GM12878 (cell line): Measurements from ENCODE around the gene KPNA1. TPM values are rescaled to one million over a fixed set of nuclear protein-coding genes. Genes with fewer than 3 reads are reported as not detected.
"Not testable (repeated sequence)": the region's sequence is repeated elsewhere in the genome, so short reads cannot be mapped to it uniquely, and the experiment has no call there.

Experiments
- ATAC-seq: fragments of 200-7000 bp; cut with Tn5 transposase; 3 replicates; pipeline ENCODE4 v1.9.1; 2020; ENCODE audit warnings: mild to moderate bottlenecking, moderate library complexity
- BruUV-seq: library from RNA; stranded (reverse); fragments of 400-500 nt; replicated peaks from 2 replicates; lab custom pipeline; 2021; lab: Mats Ljungman, UMichigan
- CTCF ChIA-PET: fragments of 300-600 bp; sonication (Branson Sonifier 250); formaldehyde crosslinking; extraction: SDS; loops from one replicate; lab custom pipeline; 2021; ENCODE audit warnings: inconsistent platforms; lab: Yijun Ruan, JAX
- POLR2A ChIA-PET: fragments of 350-600 bp; formaldehyde crosslinking; extraction: SDS; loops from one replicate; lab custom pipeline; 2021; ENCODE audit warnings: inconsistent platforms; lab: Charles Lee
- RAD21 ChIA-PET: fragments of 300-600 bp; sonication (Branson Sonifier 250); formaldehyde crosslinking; loops from one replicate; lab custom pipeline; 2023; ENCODE audit warnings: antibody characterized with exemption; ENCODE audit not compliant: unreplicated experiment; lab: Charles Lee
- SMC1A ChIA-PET: fragments of 300-600 bp; sonication (Branson Sonifier 250); formaldehyde crosslinking; loops from one replicate; lab custom pipeline; 2023; ENCODE audit not compliant: unreplicated experiment, uncharacterized antibody; lab: Charles Lee
- DNase-seq: peaks from one replicate; pipeline ENCODE4 v3.0.0-alpha.2; 2011; ENCODE audit warnings: low read depth, low spot score
- FAIRE-seq: peaks from 3 replicates; lab custom pipeline; 2011; peaks lifted over from hg19 to GRCh38; lab: Jason Lieb, UNC
- H2AFZ ChIP-seq: 2 replicates; pipeline ENCODE4 v1.6.0; 2011; ENCODE audit warnings: low read depth, low read length, control low read depth; ENCODE audit not compliant: control insufficient read depth
- H3K27ac ChIP-seq: 2 replicates; pipeline ENCODE4 v1.5.1; 2011; ENCODE audit warnings: control low read depth; ENCODE audit not compliant: control insufficient read depth, insufficient read depth
- H3K27me3 ChIP-seq, 2 experiments: replicated peaks in 1 of 2; 2 replicates each; pipeline versions ENCODE4 v1.6.0 to v1.6.1; 2011; ENCODE audit warnings: low read length in 1 of 2; ENCODE audit not compliant: control insufficient read depth in 2 of 2, insufficient read depth in 2 of 2
- H3K36me3 ChIP-seq, 2 experiments: 2 replicates each; pipeline ENCODE4 v1.5.1; 2011; ENCODE audit warnings: low read length in 1 of 2; ENCODE audit not compliant: control insufficient read depth in 2 of 2, insufficient read depth in 2 of 2
- H3K4me1 ChIP-seq: 2 replicates; pipeline ENCODE4 v1.6.1; 2011; ENCODE audit warnings: mild to moderate bottlenecking, low read length, moderate library complexity, mixed read lengths; ENCODE audit not compliant: control insufficient read depth, insufficient read depth
- H3K4me2 ChIP-seq: 2 replicates; pipeline ENCODE4 v1.6.0; 2011; ENCODE audit warnings: control low read depth; ENCODE audit not compliant: control insufficient read depth, insufficient read depth
- H3K4me3 ChIP-seq: fragments of 200-600 bp; sonication (generic); 2 replicates; pipeline ENCODE4 v1.5.1; 2016
- H3K79me2 ChIP-seq: 2 replicates; pipeline ENCODE4 v1.6.0; 2011; ENCODE audit warnings: low read length; ENCODE audit not compliant: control insufficient read depth, insufficient read depth
- H3K9ac ChIP-seq: 2 replicates; pipeline ENCODE4 v1.8.0; 2011; ENCODE audit warnings: low read length, control low read depth, mixed read lengths; ENCODE audit not compliant: control insufficient read depth, insufficient read depth
- H3K9me3 ChIP-seq: replicated peaks from 3 replicates; pipeline ENCODE4 v1.5.1; 2011; ENCODE audit warnings: mild to moderate bottlenecking, low read length; ENCODE audit not compliant: control insufficient read depth, insufficient read depth
- H4K20me1 ChIP-seq: 2 replicates; pipeline ENCODE4 v1.6.0; 2011; ENCODE audit not compliant: control insufficient read depth, insufficient read depth
- WGBS: methylation state at CpG from one replicate; pipeline ENCODE4 v1.1.6; 2016; ENCODE audit warnings: low lambda C conversion rate; ENCODE audit not compliant: insufficient replicate concordance, insufficient coverage; ENCODE audit errors: missing lambda C conversion rate; 5-methylcytosine and 5-hydroxymethylcytosine counted together
- in situ Hi-C: fragments of 300-500 bp; cut with MboI; formaldehyde crosslinking; loops from 9 replicates; pipeline ENCODE4 v1.14.3; 2018; ENCODE audit warnings: mixed read lengths
- intact Hi-C: fragments of 100-400 bp; cut with micrococcal nuclease; formaldehyde crosslinking; loops from one replicate; pipeline ENCODE4 v1.14.2; 2022; ENCODE audit not compliant: unreplicated experiment
- polyA plus RNA-seq, 11 experiments: library from polyadenylated mRNA; depleted of rRNA in 4 of 11; unstranded in 6 of 11; stranded (reverse) in 5 of 11; fragments of >200 nt; fragmentation: Nextera tagmentation in 4 of 11; fragmentation: Illumina TruSeq in 1 of 11; extraction: Ambion mirVana in 4 of 11; extraction: Trizol in 1 of 11; gene quantifications; 1 replicate in 1 of 11; 2 replicates in 10 of 11; pipeline versions ENCODE4 v1.2.1 to v1.2.3, GENCODE V29; 2011 to 2016; ENCODE audit warnings: inconsistent platforms in 2 of 11, missing spikeins in 2 of 11, low read depth in 1 of 11
- total RNA-seq, 4 experiments: library from RNA; depleted of rRNA in 3 of 4; stranded (reverse); fragments of >200 nt in 3 of 4; fragmentation: Illumina TruSeq in 1 of 4; extraction: Trizol in 1 of 4; gene quantifications; 2 replicates each; pipeline versions ENCODE4 v1.2.1 to v1.2.3, GENCODE V29; 2013 to 2021

Gene KPNA1
- total and polyA plus RNA-seq, 10 of the 15 experiments (the other 5 are each of a cell fraction or from before 2014, with no cell fraction given): 8.5 to 52.7 (median 41.0) TPM

DNA sequence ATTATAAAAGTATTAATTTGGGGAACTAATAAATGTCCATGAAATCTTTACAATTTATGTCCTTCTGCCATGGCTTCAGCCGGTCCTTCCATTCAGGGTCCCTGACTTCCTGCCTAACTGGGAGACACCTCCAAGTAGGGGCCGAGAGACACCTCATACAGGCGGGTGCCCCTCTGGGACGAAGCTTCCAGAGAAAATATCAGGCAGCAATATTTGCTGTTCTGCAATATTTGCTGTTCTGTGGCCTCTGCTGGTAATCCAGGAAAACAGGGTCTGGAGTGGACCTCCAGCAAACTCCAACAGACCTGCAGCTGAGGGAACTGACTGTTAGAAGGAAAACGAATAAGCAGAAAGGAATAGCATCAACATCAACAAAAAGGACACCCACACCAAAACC lies 70.2 kb downstream of the KPNA1 start:
- H3K4me3 ChIP-seq, RAD21 ChIA-PET, H3K27me3 ChIP-seq, H3K79me2 ChIP-seq, H3K27ac ChIP-seq, H3K4me1 ChIP-seq, intact Hi-C loops, ATAC-seq, BruUV-seq, FAIRE-seq, in situ Hi-C loops, H2AFZ ChIP-seq, H3K4me2 ChIP-seq, DNase-seq, H3K9ac ChIP-seq, H4K20me1 ChIP-seq, H3K9me3 ChIP-seq, POLR2A ChIA-PET: not testable (repeated sequence)
- SMC1A ChIA-PET: interaction anchor here (1.5 kb wide), 1 partner anchor 14 kb away, joined by 5 read pairs; no protein-coding TSS in a partner anchor
- CTCF ChIA-PET: interaction anchor here (0.8 to 1.4 kb wide), 4 partner anchors 14 to 235 kb away, joined by 3 to 4 read pairs (median 3); no protein-coding TSS in a partner anchor
- peaks cover 7 to 32% of the 10 kb centered on the region in 2 experiments for H3K36me3 ChIP-seq
- WGBS: 100% methylated on average over 5 of the region's 5 CpGs

DNA sequence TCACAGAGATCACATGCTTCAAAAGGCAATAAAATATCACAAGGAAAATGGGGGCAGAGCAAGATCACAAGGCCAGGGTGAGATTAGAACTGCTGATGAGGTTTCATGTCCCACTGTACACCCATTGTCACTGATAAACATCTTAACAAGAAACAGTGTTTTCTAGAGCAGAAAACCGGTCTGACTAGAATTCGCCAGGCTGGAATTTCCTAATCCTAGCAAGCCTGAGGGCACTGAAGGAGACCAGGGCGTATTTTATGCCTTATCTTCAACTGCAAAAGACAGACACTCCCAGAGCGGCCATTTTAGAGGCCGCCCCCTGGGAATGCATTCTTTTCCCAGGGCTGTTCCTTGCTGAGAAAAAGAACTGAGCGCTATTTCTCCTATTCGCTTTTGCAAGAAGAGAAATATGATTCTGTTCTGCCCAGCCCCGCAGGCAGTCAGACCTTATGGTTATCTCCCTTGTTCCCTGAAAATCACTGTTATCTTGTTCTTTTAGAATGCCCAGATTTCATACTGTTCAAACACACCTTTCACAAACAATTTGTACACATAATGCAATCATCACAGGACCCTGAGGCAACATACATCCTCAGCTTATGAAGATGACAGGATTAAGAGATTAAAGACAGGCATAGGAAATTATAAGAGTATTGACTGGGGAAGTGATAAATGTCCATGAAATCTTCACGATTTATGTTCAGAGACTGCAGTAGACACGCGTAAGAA lies 70.8 kb downstream of the KPNA1 start:
- DNase-seq, H4K20me1 ChIP-seq, in situ Hi-C loops, FAIRE-seq, H3K4me2 ChIP-seq, intact Hi-C loops, RAD21 ChIA-PET, H3K4me1 ChIP-seq, H3K4me3 ChIP-seq, H2AFZ ChIP-seq, H3K9me3 ChIP-seq, H3K9ac ChIP-seq, H3K27ac ChIP-seq, H3K27me3 ChIP-seq, BruUV-seq, POLR2A ChIA-PET, ATAC-seq, H3K79me2 ChIP-seq: not testable (repeated sequence)
- 87% methylated on average over 11 of the region's 11 CpGs for WGBS
- peaks cover 7 to 27% of the 10 kb centered on the region in 2 experiments for H3K36me3 ChIP-seq
- CTCF ChIA-PET: interaction anchor here (1.3 kb wide), 1 partner anchor 235 kb away, joined by 3 read pairs; no protein-coding TSS in a partner anchor
- SMC1A ChIA-PET: interaction anchor here (1.5 kb wide), 1 partner anchor 14 kb away, joined by 5 read pairs; no protein-coding TSS in a partner anchor
